Aorta (tissue), 5 donors: Measurements from ENCODE around the gene NPHP4. TPM values are rescaled to one million over a fixed set of nuclear protein-coding genes. Genes with fewer than 3 reads are reported as not detected.
A peak's percentile ranks its signal among the peaks of the same experiment; 100 is the strongest.

Experiments
- ATAC-seq: fragments of 200-7000 bp; cut with Tn5 transposase; one replicate; pipeline ENCODE4 v1.9.1; 2022; ENCODE audit warnings: moderate library complexity; ENCODE audit not compliant: low FRiP score
- DNase-seq, 2 donors: peaks; one replicate each; pipeline ENCODE4 v3.0.0-alpha.2; 2020
- H3K27ac ChIP-seq, 2 donors: one replicate each; pipeline ENCODE4 v1.5.1; 2013; ENCODE audit warnings: low read length in 2 of 2, mild to moderate bottlenecking in 2 of 2, moderate library complexity in 2 of 2, control low read depth in 1 of 2, inconsistent platforms in 1 of 2, low read depth in 1 of 2
- H3K27me3 ChIP-seq, 2 donors: one replicate each; pipeline ENCODE4 v1.6.1; 2013; ENCODE audit warnings: control low read depth in 1 of 2, low read length in 1 of 2, mild to moderate bottlenecking in 1 of 2, moderate library complexity in 1 of 2; ENCODE audit not compliant: insufficient read depth in 2 of 2, control insufficient read depth in 1 of 2
- H3K36me3 ChIP-seq, 2 donors: one replicate each; pipeline ENCODE4 v1.6.1; 2013; ENCODE audit warnings: control low read depth in 1 of 2, low read length in 1 of 2, mild to moderate bottlenecking in 1 of 2; ENCODE audit not compliant: insufficient read depth in 2 of 2, control insufficient read depth in 1 of 2
- H3K4me1 ChIP-seq, 2 donors: one replicate each; pipeline ENCODE4 v1.6.1; 2013; ENCODE audit warnings: low read length in 2 of 2, control low read depth in 1 of 2, mild to moderate bottlenecking in 1 of 2, moderate library complexity in 1 of 2; ENCODE audit not compliant: insufficient read depth in 2 of 2, control insufficient read depth in 1 of 2
- H3K4me3 ChIP-seq, 2 donors: one replicate each; pipeline ENCODE4 v1.5.1; 2013; ENCODE audit warnings: low read length in 2 of 2, control low read depth in 1 of 2, mild to moderate bottlenecking in 1 of 2
- H3K9me3 ChIP-seq: one replicate; pipeline ENCODE4 v1.6.1; 2013; ENCODE audit warnings: mild to moderate bottlenecking, low read length; ENCODE audit not compliant: control insufficient read depth
- WGBS, 2 donors: extraction: QIAGEN DNeasy Blood & Tissue Kit; methylation state at CpG; one replicate each; pipeline ENCODE4 v1.1.7; 2013; 5-methylcytosine and 5-hydroxymethylcytosine counted together
- intact Hi-C, 2 donors: fragments of 100-400 bp; cut with DNase I; formaldehyde crosslinking; loops; one replicate each; pipeline versions ENCODE4 v1.14.2 to v1.15.0; 2022
- polyA plus RNA-seq, 2 donors: library from polyadenylated mRNA; stranded (reverse); fragments of 200-250 nt; gene quantifications; one replicate each; pipeline ENCODE4 v1.2.3, GENCODE V29; 2013
- total RNA-seq, 2 donors: library from RNA; stranded (reverse); fragmentation: NEBNext Ultra II Directional; extraction: Animal tissue kit (Norgen Biotek cat#: 25700); gene quantifications; one replicate each; pipeline ENCODE4 v1.2.1, GENCODE V29; 2021
- donor health status: healthy with polysubstance abuse.
- donor health status: Bipolar disorder and iron deficiency.
- donor health status: DM: no; HTN: no; CAD: no.
- donor health status: DM: no; HTN: no; CAD: no.
- donor health status: DM: yes; HTN: yes; CAD: no.

Gene NPHP4
- total and polyA plus RNA-seq, 4 donors = 2.4 to 15.1 (median 6.3) TPM

- DNase-seq (no peak), ATAC-seq (no peak)
- no peaks in the 10 kb centered on the region for H3K27me3 ChIP-seq
- no peak overlapping the region for H3K27ac ChIP-seq
- 93 to 96% methylated on average over 7 of the region's 7 CpGs for WGBS, 2 donors
- H3K4me1 ChIP-seq = peaks cover 0 to 4% of the 10 kb centered on the region in 2 donors
- intact Hi-C loops = no loop called here
- H3K9me3 ChIP-seq = no peaks in the 10 kb centered on the region
- no peaks in the 10 kb centered on the region for H3K36me3 ChIP-seq
- H3K4me3 ChIP-seq = no peak overlapping the region
Observed at GRCh38 chr1:5941671-5942070, 50.6 kb downstream of the NPHP4 start.

DNA sequence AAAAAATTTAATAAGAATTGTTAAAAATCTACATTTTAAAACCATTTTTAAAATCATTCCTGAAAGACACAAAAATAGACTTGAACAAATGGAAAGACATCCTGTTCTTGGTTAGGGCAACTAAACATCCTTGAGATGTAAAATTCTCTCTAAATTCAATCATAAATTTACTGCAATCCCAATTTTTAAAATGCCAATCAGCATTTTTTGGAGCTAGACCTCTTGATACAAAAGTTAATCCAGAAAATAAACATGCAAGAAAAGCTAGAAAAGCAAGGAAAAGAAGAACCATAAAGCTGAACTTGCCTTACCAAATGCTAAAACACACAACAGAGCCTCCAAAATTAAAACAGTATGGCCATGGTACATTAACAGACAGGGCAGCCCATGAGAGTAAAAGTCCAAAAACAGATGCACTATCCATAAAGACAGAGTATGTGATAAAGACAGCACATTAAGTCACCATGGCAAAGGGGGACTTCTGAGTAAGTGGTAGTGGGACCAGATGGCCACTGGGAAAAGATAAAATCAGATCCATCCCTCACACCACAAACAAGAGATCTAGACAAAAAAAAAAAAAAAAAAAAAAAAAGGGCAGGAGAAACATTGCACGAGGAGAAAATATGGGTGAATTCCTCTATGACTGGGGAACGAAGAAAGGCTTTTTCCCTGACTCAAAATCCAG is 51.4 kb downstream of the NPHP4 start:
- WGBS, 2 donors = 97 to 98% methylated on average over 2 of the region's 2 CpGs
- DNase-seq (no peak), ATAC-seq (no peak)
- intact Hi-C loops = no loop called here
- Histone ChIP-seq H3K4me1 (peaks cover 0 to 4% of the 10 kb centered on the region in 2 donors), H3K9me3 (no peaks in the 10 kb centered on the region), H3K27ac (no peak overlapping the region), H3K4me3 (no peak overlapping the region), H3K27me3 (no peaks in the 10 kb centered on the region), H3K36me3 (no peaks in the 10 kb centered on the region)

DNA sequence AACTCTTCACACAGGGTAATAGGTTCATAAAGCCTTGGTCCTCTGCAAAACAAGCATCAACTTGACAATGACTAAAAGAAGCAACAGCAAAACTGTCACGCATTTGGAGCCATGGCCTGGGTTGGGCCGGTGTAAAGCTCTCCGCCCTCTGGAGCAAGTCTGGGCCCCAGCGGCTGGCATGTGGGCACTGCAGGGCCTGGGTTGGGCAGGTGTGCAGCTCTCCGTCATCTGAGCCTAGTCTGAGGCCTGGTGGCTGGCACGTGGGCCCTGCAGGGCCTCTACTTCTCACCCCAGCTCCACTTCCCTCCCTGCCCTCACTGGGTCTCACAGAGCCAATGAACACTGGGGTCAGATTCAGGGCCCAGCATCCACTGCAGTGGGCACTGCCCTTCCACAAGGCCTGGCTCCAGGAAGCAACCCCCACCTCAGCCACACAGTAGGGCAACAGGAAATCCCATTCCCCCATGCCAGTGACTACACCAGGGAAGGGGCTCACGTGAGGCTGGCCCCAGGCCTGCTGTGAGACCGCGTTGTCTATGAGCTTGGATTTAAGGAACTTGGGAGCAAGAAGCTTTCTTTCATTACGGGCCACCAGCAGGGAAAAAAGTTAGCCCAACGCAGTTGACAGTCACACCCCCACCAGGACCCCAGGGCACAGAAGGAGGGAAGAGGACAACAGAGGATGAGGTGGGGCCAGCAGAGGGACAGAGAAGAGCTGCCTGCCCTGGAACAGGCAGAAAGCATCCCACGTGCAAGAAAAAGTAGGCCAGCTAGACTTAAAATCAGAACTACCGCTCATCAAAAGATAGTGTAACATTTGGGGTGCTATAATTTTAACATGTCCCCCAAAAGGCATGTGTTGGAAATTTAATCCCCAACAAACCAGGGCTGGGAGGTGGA is 52.7 kb downstream of the NPHP4 start:
- Histone ChIP-seq H3K27ac (no peak overlapping the region), H3K27me3 (no peaks in the 10 kb centered on the region), H3K9me3 (no peaks in the 10 kb centered on the region), H3K4me1 (peaks cover 0 to 4% of the 10 kb centered on the region in 2 donors), H3K4me3 (no peak overlapping the region), H3K36me3 (no peaks in the 10 kb centered on the region)
- no peak for ATAC-seq
- 88 to 90% methylated on average over 13 of the region's 13 CpGs for WGBS, 2 donors
- intact Hi-C loops = no loop called here
- DNase-seq = no peak

DNA sequence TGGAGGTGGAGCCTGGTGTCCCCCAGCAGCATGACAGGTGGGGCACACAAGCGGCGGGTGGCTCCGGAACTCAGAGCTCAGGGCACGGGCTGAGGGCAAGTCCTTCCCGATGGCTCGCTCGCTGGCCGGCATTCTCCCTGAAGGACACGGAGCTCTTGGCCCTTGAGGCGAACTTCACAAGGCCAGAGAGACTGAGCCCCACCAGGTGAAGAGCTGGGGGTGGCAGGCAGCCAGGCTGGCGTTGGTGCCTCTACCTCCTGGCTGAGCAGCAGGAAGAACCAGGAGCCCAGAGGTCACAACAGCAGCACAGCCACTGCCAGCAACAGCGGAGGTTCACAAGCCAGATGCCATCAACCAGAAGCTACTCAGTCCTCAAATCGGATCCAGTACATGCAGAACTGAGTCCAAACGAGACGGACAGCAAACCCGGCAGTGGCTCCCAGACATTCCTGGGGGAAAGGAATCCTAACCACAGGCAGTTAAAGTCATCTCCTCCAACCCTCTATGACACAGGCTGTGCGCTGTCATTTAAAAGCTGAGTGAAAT is 54.1 kb downstream of the NPHP4 start:
- WGBS, 2 donors = 47 to 50% methylated on average over 17 of the region's 17 CpGs
- intact Hi-C loops = no loop called here
- H3K36me3 ChIP-seq = no peaks in the 10 kb centered on the region
- no peak overlapping the region for H3K27ac ChIP-seq
- no peak overlapping the region for H3K4me3 ChIP-seq
- DNase-seq (no peak), ATAC-seq (peak; percentile 11)
- H3K9me3 ChIP-seq = no peaks in the 10 kb centered on the region
- no peaks in the 10 kb centered on the region for H3K27me3 ChIP-seq
- peaks cover 0 to 4% of the 10 kb centered on the region in 2 donors for H3K4me1 ChIP-seq

DNA sequence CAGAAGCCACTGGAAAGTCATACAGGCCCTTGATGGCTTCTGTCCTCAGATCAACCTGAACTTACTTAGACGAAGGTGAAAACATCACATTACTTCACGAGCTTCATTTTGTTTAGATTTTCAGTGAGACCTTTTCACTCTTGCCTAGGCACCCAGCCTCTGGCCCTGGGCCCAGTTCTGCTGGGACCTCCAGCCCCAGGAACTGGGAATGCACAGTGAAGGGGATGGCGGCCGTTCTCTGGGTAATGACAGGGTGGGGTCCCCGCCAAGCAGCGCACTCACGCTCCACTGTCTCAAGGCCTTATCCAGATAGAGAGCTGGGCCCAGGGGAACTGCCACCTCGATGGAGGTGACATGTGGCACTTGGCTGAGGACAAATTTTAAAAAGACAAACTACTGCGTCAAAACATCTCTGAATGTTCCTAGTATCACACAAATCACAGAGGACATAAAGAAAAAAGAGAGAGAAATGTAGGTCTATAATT is 54.8 kb downstream of the NPHP4 start:
- intact Hi-C loops = no loop called here
- H3K4me1 ChIP-seq = peaks cover 0 to 4% of the 10 kb centered on the region in 2 donors
- no peak overlapping the region for H3K27ac ChIP-seq

GRCh38 chr1:5936621-5937372 is 55.4 kb downstream of the NPHP4 start:
- DNase-seq (no peak), ATAC-seq (no peak)
- Histone ChIP-seq H3K4me1 (peaks cover 0 to 4% of the 10 kb centered on the region in 2 donors), H3K27me3 (no peaks in the 10 kb centered on the region), H3K9me3 (no peaks in the 10 kb centered on the region), H3K36me3 (no peaks in the 10 kb centered on the region), H3K4me3 (no peak overlapping the region), H3K27ac (no peak overlapping the region)
- WGBS, 2 donors = 95 to 98% methylated on average over 13 of the region's 13 CpGs
- intact Hi-C loops = no loop called here

More for the DNA sequence above, 54.8 kb downstream of the NPHP4 start:
- no peak overlapping the region for H3K4me3 ChIP-seq
- H3K27me3 ChIP-seq = no peaks in the 10 kb centered on the region
- ATAC-seq (no peak), DNase-seq (no peak)
- H3K36me3 ChIP-seq = no peaks in the 10 kb centered on the region
- no peaks in the 10 kb centered on the region for H3K9me3 ChIP-seq
- 93 to 96% methylated on average over 9 of the region's 9 CpGs for WGBS, 2 donors

GRCh38 chr1:5936126-5936525 is 56.1 kb downstream of the NPHP4 start:
- Histone ChIP-seq H3K27ac (no peak overlapping the region), H3K27me3 (no peaks in the 10 kb centered on the region), H3K9me3 (no peaks in the 10 kb centered on the region), H3K36me3 (no peaks in the 10 kb centered on the region), H3K4me1 (peaks cover 0 to 4% of the 10 kb centered on the region in 2 donors), H3K4me3 (no peak overlapping the region)
- no peak for ATAC-seq
- DNase-seq = no peak
- intact Hi-C loops = no loop called here
- 97% methylated on average over 5 of the region's 5 CpGs for WGBS, 2 donors

DNA sequence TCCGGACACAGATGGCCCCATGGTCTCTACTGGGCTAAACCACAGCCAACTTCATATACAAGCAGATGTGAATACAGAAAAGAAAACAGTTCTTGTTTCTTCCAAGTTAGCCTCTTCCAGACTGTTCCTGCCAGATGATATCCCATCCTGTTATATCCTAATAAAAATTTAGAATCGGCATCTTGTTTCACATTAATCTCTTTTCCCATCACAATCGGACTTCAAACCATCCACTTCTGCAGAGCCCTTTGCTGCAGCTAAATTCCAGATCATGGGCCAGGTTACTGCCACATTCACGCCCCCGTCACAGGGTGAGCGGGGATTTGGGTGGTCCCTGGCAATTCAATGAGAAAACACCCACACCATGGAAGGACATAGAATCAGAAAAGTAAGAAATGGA is 57.2 kb downstream of the NPHP4 start:
- no peaks in the 10 kb centered on the region for H3K27me3 ChIP-seq
- no peaks in the 10 kb centered on the region for H3K9me3 ChIP-seq
- intact Hi-C loops = no loop called here
- no peaks in the 10 kb centered on the region for H3K36me3 ChIP-seq
- DNase-seq (no peak), ATAC-seq (no peak)
- 94 to 95% methylated on average over 6 of the region's 6 CpGs for WGBS, 2 donors
- H3K4me1 ChIP-seq = peaks cover 0 to 4% of the 10 kb centered on the region in 2 donors
- no peak overlapping the region for H3K27ac ChIP-seq
- H3K4me3 ChIP-seq = no peak overlapping the region
